Measurements from ENCODE around the gene BBOX1.
"Not testable (repeated sequence)": the region's sequence is repeated elsewhere in the genome, so short reads cannot be mapped to it uniquely, and the experiment has no call there.

BBOX1 gene

DNA sequence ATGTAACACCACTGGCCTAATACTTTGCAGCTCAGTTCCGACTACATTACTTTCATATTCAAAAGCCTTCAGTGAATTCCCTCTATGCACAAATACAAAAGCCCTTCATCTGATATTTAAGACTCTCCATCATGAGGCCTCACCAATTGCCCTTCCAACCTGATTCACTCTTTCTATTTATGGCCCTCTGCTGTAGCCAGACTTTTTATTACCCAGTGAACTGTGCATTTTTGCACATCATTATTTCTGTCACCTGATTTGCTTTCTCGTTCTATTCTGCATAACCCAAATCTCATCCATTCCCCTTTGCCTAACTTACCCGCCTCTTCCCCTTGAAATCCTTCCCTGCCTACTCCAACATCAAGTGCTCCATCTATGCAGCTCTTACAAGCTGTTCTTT is 78.3 kb downstream of the BBOX1 start:
- no peak for DNase-seq (ENCODE audit: low read depth)
- TF ChIP-seq, protein P1, sequence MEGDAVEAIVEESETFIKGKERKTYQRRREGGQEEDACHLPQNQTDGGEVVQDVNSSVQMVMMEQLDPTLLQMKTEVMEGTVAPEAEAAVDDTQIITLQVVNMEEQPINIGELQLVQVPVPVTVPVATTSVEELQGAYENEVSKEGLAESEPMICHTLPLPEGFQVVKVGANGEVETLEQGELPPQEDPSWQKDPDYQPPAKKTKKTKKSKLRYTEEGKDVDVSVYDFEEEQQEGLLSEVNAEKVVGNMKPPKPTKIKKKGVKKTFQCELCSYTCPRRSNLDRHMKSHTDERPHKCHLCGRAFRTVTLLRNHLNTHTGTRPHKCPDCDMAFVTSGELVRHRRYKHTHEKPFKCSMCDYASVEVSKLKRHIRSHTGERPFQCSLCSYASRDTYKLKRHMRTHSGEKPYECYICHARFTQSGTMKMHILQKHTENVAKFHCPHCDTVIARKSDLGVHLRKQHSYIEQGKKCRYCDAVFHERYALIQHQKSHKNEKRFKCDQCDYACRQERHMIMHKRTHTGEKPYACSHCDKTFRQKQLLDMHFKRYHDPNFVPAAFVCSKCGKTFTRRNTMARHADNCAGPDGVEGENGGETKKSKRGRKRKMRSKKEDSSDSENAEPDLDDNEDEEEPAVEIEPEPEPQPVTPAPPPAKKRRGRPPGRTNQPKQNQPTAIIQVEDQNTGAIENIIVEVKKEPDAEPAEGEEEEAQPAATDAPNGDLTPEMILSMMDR (IDR thresholded peaks at IDR 0.05; ENCODE audit: low read length, missing control alignments): no peak
- H3K4me3 ChIP-seq (replicated peaks; ENCODE audit: low read depth, low read length): no peak overlapping the region

DNA sequence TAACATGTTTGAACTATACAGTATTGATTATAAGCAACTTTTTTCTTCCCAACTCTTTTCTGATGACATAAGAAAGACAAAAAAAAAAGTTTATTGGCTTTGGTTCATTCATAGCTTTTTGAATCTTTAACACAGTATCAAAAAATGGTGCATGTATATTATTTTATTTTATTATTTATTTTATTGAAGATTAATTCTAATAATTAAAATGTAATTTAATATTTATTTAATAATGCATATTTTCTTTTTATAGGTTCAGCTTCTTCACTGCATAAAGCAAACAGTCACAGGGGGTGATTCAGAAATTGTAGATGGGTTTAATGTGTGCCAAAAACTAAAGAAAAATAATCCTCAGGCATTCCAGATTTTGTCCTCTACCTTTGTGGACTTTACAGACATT is 78.8 kb downstream of the BBOX1 start:
- DNase-seq (ENCODE audit: low read depth): no peak
- TF ChIP-seq, protein P1 (IDR thresholded peaks at IDR 0.05; ENCODE audit: low read length, missing control alignments): no peak
- no peak overlapping the region for H3K4me3 ChIP-seq (replicated peaks; ENCODE audit: low read depth, low read length)

DNA sequence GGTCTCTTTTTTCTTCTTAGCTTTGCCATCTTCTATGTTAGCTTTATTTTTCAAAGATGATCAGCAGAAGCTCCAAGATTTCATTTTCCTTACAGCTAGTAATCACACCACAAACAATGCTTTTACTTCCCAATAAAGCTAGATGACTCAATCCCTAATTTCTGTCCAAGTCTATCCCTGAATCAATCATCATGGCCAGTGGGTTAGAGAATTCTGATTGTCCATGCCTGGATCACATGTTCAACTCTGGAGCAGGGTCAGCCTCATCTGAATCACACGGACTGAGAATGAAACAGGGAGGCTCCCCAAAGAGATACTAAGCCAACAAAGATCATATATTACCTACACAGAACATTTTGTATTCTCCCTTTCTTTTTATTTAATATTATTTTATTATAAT is 79.6 kb downstream of the BBOX1 start:
- H3K4me3 ChIP-seq (replicated peaks; ENCODE audit: low read depth, low read length): no peak overlapping the region
- DNase-seq (ENCODE audit: low read depth): no peak
- TF ChIP-seq, protein P1 (IDR thresholded peaks at IDR 0.05; ENCODE audit: low read length, missing control alignments): no peak

DNA sequence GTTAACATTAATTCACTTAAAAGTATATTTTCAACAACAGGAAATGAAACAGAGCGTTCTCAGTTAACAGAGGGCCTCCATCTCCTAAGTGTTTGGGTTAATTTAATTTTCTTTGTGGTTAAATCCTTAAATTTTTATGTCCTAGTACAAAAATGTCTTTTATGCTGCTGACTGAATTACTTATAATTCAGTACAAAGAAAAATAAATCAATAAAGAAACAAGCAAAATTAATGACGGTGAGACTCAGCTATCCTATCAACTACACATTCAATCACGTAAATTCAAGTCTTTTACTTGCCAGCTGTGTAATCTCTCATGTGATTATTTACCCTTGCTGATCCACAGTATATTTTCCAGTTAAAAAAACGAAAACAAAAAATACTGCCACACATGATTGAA is 81.4 kb downstream of the BBOX1 start:
- no peak overlapping the region for H3K4me3 ChIP-seq (replicated peaks; ENCODE audit: low read depth, low read length)
- TF ChIP-seq, protein P1 (IDR thresholded peaks at IDR 0.05; ENCODE audit: low read length, missing control alignments): peak; percentile 3

DNA sequence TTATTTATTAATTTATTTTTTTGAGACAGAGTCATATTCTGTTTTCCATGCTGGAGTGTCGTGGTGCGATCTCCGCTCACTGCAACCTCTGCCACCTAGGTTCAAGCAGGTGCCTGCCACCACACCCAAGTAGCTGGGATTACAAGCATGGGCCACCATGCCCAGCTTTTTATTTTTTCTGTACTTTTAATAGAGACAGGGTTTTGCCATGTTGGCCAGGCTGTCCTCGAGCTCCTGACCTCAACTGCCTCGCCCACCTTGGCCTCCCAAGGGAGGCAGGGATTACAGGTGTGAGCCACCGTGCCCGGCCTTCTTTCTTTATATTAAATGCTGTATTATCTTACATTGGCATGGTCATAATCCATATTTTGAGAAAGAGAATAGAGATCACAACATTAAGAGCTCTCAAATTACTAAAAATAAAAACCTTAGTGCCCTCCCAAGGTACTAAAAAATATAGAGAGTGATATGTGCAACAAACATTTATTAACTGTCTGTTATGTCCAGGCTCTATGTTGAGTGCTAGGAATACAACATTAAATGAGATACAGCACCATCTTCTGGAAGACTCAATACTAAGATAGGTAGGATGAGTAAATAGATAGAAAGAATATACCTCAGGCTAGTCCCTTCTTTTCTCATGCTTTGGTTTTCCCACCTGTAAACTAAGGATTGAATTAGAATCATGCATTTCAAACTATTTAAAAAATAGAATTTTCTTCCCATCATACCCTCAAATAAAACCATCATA is 84.1 kb downstream of the BBOX1 start:
- TF ChIP-seq, protein P1 (IDR thresholded peaks at IDR 0.05; ENCODE audit: low read length, missing control alignments): peak; percentile 35
- DNase-seq (ENCODE audit: low read depth): peak; percentile 64
- H3K4me3 ChIP-seq (replicated peaks; ENCODE audit: low read depth, low read length): no peak overlapping the region

More for the DNA sequence above, 81.4 kb downstream of the BBOX1 start:
- peak; percentile 8 for DNase-seq (ENCODE audit: low read depth)

DNA sequence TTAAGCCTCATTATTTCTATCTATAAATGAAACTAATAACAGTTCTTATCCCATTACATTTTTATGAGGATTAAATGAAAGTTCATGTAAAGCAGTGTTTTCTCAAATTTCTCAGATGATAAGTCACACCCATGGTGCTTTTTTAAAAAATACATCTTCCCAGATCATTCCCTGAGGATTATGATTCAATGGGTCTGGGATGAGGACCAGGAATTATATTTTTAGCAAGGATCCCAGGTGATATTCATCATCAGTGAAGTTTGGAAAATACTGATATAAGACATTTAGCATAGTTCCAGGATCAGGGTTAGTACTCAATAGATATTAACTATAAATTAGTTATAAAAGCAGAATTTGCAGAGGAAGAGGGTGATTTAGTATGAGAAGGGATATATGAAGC is 89.1 kb downstream of the BBOX1 start:
- H3K4me3 ChIP-seq (replicated peaks; ENCODE audit: low read depth, low read length): no peak overlapping the region
- TF ChIP-seq, protein P1 (IDR thresholded peaks at IDR 0.05; ENCODE audit: low read length, missing control alignments): no peak
- no peak for DNase-seq (ENCODE audit: low read depth)

DNA sequence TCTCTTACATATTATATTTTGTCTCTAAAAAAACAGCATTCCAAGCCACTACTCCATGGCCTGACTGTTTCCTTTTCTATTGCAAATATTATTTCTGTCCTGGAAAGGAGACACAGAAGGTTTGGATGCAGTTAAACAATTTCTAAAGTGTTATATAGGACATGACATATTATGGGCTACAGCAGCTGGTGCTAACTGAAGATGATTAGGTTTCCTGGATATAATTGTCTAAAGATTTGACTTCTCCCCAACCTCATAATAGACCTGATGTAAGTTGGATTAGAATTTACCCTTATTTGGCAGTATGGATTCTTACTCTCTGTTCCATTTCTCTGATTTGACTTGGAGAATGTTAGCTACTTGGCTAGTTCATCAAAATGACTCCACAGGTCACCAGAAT is 90.2 kb downstream of the BBOX1 start:
- no peak for DNase-seq (ENCODE audit: low read depth)
- H3K4me3 ChIP-seq (replicated peaks; ENCODE audit: low read depth, low read length): no peak overlapping the region
- TF ChIP-seq, protein P1 (IDR thresholded peaks at IDR 0.05; ENCODE audit: low read length, missing control alignments): no peak

DNA sequence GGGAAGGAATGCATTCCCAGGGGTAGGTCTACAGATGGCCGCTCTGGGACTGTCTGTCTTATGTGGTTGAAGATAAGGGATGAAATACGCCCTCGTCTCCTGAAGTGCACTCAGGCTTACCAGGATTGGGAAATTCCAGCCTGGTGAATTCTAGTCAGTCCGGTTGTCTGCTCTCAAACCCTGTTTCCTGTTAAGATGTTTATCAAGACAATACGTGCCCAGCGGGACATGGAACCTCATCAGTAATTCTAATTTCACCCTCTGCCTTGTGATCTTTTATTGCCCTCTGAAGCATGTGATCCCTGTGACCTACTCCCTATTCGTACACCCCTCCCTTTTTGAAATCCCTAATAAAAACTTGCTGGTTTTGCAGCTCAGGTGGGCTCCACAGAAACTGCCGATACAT is 95.3 kb downstream of the BBOX1 start:
- not testable (repeated sequence) for H3K4me3 ChIP-seq (replicated peaks; ENCODE audit: low read depth, low read length); DNase-seq (ENCODE audit: low read depth)
